Measurements from ENCODE around the gene LYL1.
"Not testable (repeated sequence)": the region's sequence is repeated elsewhere in the genome, so short reads cannot be mapped to it uniquely, and the experiment has no call there.

Gene LYL1

DNA sequence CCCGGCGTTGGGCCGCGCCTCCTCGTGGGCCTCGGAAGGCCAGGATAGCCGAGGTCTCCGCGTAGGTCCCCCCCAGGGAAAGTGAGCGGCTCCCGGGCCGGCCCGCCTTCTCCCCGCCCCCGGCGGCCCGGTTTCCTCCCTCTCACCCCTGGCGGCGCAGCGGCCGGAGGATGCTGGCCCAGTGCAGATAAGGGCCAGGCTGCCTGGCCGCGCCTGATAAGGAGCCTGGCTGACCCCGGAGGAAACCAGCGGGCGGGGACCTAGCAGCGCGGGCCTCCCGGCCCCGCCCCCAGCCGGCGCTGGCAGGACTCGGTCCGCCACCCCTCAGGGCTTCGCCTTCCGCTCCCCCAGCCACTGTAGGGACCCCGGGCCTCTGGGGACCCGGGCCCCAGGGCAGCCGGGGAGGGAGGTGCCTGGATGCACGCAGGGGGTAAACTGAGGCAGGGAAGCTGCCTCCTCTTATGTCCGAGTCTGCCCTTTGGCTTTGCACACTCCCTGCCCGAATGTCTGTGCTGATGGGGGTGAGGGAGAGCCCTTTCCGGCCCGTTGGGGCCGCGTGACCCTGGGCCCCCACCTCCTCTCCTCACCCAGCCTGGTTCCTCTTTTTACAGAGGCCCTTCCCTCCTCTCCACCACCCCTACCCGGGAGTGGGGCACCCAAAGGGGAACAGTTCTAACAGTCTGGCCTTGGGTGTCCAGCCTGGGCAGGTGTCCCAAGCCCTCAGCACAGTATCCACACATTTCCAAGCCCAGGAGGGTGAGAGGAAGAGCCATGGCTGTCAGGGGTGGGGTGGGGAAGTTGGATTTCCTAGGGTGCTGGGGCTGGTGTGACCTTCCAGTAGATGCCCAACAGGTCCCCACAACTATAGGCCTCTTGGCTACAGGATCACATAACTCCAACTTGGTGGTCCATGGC, at the start of gene LYL1:
Gene LYL1 (minus strand): TSS at position 193 of the 915 bp plus-strand sequence. CDS start 1,687 bp downstream, outside the sequence.
- Histone ChIP-seq H3K27ac (no peak within 1 kb of the TSS), H3K27me3 (replicated peaks) (no peaks in the 10 kb centered on the region), H3K36me3 (replicated peaks) (peaks cover 12% of the 10 kb centered on the region), H3K4me3 (ENCODE audit: low read depth, low read length) (peak within 1 kb of the TSS; percentile 34)
- no peak for DNase-seq
- TF ChIP-seq, protein P1, sequence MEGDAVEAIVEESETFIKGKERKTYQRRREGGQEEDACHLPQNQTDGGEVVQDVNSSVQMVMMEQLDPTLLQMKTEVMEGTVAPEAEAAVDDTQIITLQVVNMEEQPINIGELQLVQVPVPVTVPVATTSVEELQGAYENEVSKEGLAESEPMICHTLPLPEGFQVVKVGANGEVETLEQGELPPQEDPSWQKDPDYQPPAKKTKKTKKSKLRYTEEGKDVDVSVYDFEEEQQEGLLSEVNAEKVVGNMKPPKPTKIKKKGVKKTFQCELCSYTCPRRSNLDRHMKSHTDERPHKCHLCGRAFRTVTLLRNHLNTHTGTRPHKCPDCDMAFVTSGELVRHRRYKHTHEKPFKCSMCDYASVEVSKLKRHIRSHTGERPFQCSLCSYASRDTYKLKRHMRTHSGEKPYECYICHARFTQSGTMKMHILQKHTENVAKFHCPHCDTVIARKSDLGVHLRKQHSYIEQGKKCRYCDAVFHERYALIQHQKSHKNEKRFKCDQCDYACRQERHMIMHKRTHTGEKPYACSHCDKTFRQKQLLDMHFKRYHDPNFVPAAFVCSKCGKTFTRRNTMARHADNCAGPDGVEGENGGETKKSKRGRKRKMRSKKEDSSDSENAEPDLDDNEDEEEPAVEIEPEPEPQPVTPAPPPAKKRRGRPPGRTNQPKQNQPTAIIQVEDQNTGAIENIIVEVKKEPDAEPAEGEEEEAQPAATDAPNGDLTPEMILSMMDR (IDR thresholded peaks at IDR 0.05; ENCODE audit: low read depth, low read length, missing control alignments) = no peak
- in situ Hi-C loops (cut with HindIII; ENCODE audit: low pct_ligation_motif_present, low sequenced_read_pairs) = no loop called here

- DNase-seq = peak; percentile 97
- no peaks in the 10 kb centered on the region for H3K27me3 ChIP-seq (replicated peaks)
- TF ChIP-seq, protein P1 (IDR thresholded peaks at IDR 0.05; ENCODE audit: low read depth, low read length, missing control alignments) = peak; percentile 46
- peak overlapping the region; percentile 99 for H3K4me3 ChIP-seq (ENCODE audit: low read depth, low read length)
- in situ Hi-C loops (cut with HindIII; ENCODE audit: low pct_ligation_motif_present, low sequenced_read_pairs) = no loop called here
- H3K36me3 ChIP-seq (replicated peaks) = peaks cover 14% of the 10 kb centered on the region
- peak overlapping the region; percentile 91 for H3K27ac ChIP-seq
Observed at GRCh38 chr19:13151605-13152355, 49.1 kb upstream of the LYL1 start.

DNA sequence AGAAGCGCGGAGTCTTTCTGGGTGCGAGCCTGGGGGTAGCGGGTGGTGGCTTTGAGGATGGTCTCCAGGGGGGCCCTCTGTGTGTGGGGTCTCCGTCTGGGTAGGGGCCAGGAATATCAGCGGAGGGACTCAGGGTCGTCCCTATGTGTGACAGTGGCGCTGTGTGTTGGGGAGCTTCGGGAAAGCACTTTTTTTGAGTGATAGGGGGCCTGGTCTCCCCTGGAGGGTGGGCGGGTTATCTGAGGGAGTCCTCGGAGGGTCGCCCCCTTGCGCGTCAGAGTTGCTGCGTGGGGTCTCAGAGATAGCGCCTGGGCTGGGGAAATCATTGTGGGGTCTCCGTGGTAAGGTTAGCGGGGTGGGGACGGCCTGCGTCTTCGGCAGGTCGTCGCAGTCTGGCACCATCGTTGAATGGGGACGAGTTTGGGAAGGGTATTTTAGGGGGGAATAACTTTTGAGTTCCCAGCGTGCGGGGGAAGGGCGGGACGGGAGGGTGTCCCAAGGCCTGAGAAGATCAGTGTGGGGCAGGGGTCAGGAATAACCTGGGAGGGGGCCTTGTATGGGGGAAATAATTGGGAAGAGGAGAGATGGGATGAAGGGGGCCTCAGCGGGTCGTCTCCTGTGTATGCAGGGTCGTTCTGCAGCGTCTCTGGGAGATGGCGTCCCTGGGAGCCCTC, 48.4 kb upstream of the LYL1 start:
- Histone ChIP-seq H3K27ac (peak overlapping the region; percentile 86), H3K36me3 (replicated peaks) (peaks cover 14% of the 10 kb centered on the region), H3K4me3 (ENCODE audit: low read depth, low read length) (peak overlapping the region; percentile 91), H3K27me3 (replicated peaks) (no peaks in the 10 kb centered on the region)
- TF ChIP-seq, protein P1 (IDR thresholded peaks at IDR 0.05; ENCODE audit: low read depth, low read length, missing control alignments) = no peak
- peak; percentile 26 for DNase-seq
- in situ Hi-C loops (cut with HindIII; ENCODE audit: low pct_ligation_motif_present, low sequenced_read_pairs) = no loop called here

GRCh38 chr19:13150187-13150930, 47.7 kb upstream of the LYL1 start, which contains the start of the genes IER2 and STX10:
IER2 (plus strand) TSS chr19:13150411; CDS start chr19:13153187, 2,776 bp downstream.
STX10 (minus strand) TSS chr19:13150375; CDS start chr19:13150173, 202 bp downstream.
- TF ChIP-seq, protein P1 (IDR thresholded peaks at IDR 0.05; ENCODE audit: low read depth, low read length, missing control alignments) = peak; percentile 62
- Histone ChIP-seq H3K36me3 (replicated peaks) (peaks cover 14% of the 10 kb centered on the region), H3K4me3 (ENCODE audit: low read depth, low read length) (peak within 1 kb of the TSS; percentile 91), H3K27me3 (replicated peaks) (no peaks in the 10 kb centered on the region), H3K27ac (peak within 1 kb of the TSS; percentile 86)
- in situ Hi-C loops (cut with HindIII; ENCODE audit: low pct_ligation_motif_present, low sequenced_read_pairs) = no loop called here
- DNase-seq = peak; percentile 93

GRCh38 chr19:13149628-13150186, 47.0 kb upstream of the LYL1 start:
- DNase-seq = peak; percentile 34

GRCh38 chr19:13149173-13149627, 46.5 kb upstream of the LYL1 start:
- peaks cover 21% of the 10 kb centered on the region for H3K36me3 ChIP-seq (replicated peaks)
- H3K27me3 ChIP-seq (replicated peaks); DNase-seq; in situ Hi-C loops (cut with HindIII; ENCODE audit: low pct_ligation_motif_present, low sequenced_read_pairs); H3K27ac ChIP-seq: not testable (repeated sequence)
- peak overlapping the region; percentile 91 for H3K4me3 ChIP-seq (ENCODE audit: low read depth, low read length)

More at GRCh38 chr19:13149628-13150186, 47.0 kb upstream of the LYL1 start:
- no peaks in the 10 kb centered on the region for H3K27me3 ChIP-seq (replicated peaks)
- TF ChIP-seq, protein P1 (IDR thresholded peaks at IDR 0.05; ENCODE audit: low read depth, low read length, missing control alignments) = no peak
- peak overlapping the region; percentile 91 for H3K4me3 ChIP-seq (ENCODE audit: low read depth, low read length)
- peak overlapping the region; percentile 86 for H3K27ac ChIP-seq
- peaks cover 20% of the 10 kb centered on the region for H3K36me3 ChIP-seq (replicated peaks)
- in situ Hi-C loops (cut with HindIII; ENCODE audit: low pct_ligation_motif_present, low sequenced_read_pairs) = no loop called here
